HG03521 (cell line): ENCODE data around the gene UGGT2.
"Not testable (repeated sequence)": the region's sequence is repeated elsewhere in the genome, so short reads cannot be mapped to it uniquely, and the experiment has no call there.

Experiments used
- ATAC-seq: cut with Tn5 transposase; IDR thresholded peaks from one replicate; pipeline ENCODE4 v1.9.1; 2021; ENCODE audit warnings: mild to moderate bottlenecking, moderate library complexity; ENCODE audit not compliant: unreplicated experiment

Gene UGGT2

GRCh38 chr13:96050955-96051354, 2.2 kb downstream of the UGGT2 start:
- not testable (repeated sequence) for ATAC-seq

- ATAC-seq = not testable (repeated sequence)
These were observed 6.6 kb downstream of the UGGT2 start for GRCh38 chr13:96046449-96047126.

GRCh38 chr13:96044238-96044637, 9.0 kb downstream of the UGGT2 start:
- no peak for ATAC-seq

- no peak for ATAC-seq
These were observed 11.7 kb downstream of the UGGT2 start for GRCh38 chr13:96041326-96042110.

- no peak for ATAC-seq
These were observed 16.7 kb downstream of the UGGT2 start for GRCh38 chr13:96036515-96036914.

GRCh38 chr13:96034662-96035061, 18.5 kb downstream of the UGGT2 start:
- no peak for ATAC-seq

GRCh38 chr13:96033220-96034015, 19.8 kb downstream of the UGGT2 start:
- no peak for ATAC-seq

GRCh38 chr13:96032717-96033116, 20.5 kb downstream of the UGGT2 start:
- ATAC-seq = no peak

- no peak for ATAC-seq
These were observed 24.2 kb downstream of the UGGT2 start for GRCh38 chr13:96029002-96029401.

- no peak for ATAC-seq
These were observed 25.7 kb downstream of the UGGT2 start for GRCh38 chr13:96027496-96027895.

- ATAC-seq = no peak
These were observed 27.9 kb downstream of the UGGT2 start for GRCh38 chr13:96025283-96025682.

GRCh38 chr13:96020931-96021330, 32.3 kb downstream of the UGGT2 start:
- no peak for ATAC-seq

GRCh38 chr13:96020155-96020575, 33.0 kb downstream of the UGGT2 start:
- ATAC-seq = peak; percentile 88

GRCh38 chr13:96018135-96018534, 35.1 kb downstream of the UGGT2 start:
- no peak for ATAC-seq

- no peak for ATAC-seq
These were observed 41.8 kb downstream of the UGGT2 start for GRCh38 chr13:96011291-96011872.

- no peak for ATAC-seq
These were observed 49.9 kb downstream of the UGGT2 start for GRCh38 chr13:96003304-96003703.

GRCh38 chr13:96002322-96003131, 50.7 kb downstream of the UGGT2 start:
- ATAC-seq = no peak

- ATAC-seq = no peak
These were observed 53.1 kb downstream of the UGGT2 start for GRCh38 chr13:96000069-96000468.

GRCh38 chr13:95987841-95988240, 65.4 kb downstream of the UGGT2 start:
- no peak for ATAC-seq

GRCh38 chr13:95982144-95982543, 71.1 kb downstream of the UGGT2 start:
- ATAC-seq = no peak
